HEK293T (cell line): ENCODE measurements around the gene NUMB.

Source experiments
- CTCF ChIA-PET: fragments of 350-600 bp; formaldehyde crosslinking; extraction: SDS; loops from one replicate; lab custom pipeline; 2021; ENCODE audit warnings: antibody characterized with exemption, inconsistent platforms; lab: Yijun Ruan, JAX
- POLR2A ChIA-PET: fragments of 350-600 bp; formaldehyde crosslinking; extraction: SDS; loops from one replicate; lab custom pipeline; 2020; ENCODE audit warnings: antibody characterized with exemption, inconsistent platforms; lab: Yijun Ruan, JAX
- DNase-seq: peaks from one replicate; pipeline ENCODE4 v3.0.0; 2012; ENCODE audit warnings: mixed read lengths; ENCODE audit errors: extremely low spot score
- ARNT ChIP-seq: fragments of 450-650 bp; IDR thresholded peaks from 2 replicates; pipeline ENCODE4 v1.6.1; 2017; ENCODE audit warnings: mild to moderate bottlenecking
- BHLHE40 ChIP-seq: fragments of 450-650 bp; IDR thresholded peaks from 2 replicates; pipeline ENCODE4 v1.6.1; 2016; ENCODE audit warnings: mild to moderate bottlenecking, moderate library complexity, borderline replicate concordance
- CTBP1 ChIP-seq: fragments of 450-650 bp; IDR thresholded peaks from 2 replicates; pipeline ENCODE4 v1.6.1; 2016; ENCODE audit warnings: borderline replicate concordance
- ELF4 ChIP-seq: fragments of 450-650 bp; IDR thresholded peaks from 2 replicates; pipeline ENCODE4 v1.6.1; 2017; ENCODE audit warnings: antibody characterized with exemption
- FOXA1 ChIP-seq: fragments of 450-650 bp; IDR thresholded peaks from 2 replicates; pipeline ENCODE4 v1.6.1; 2016; ENCODE audit warnings: mild to moderate bottlenecking
- FOXK2 ChIP-seq: fragments of 450-650 bp; IDR thresholded peaks from 2 replicates; pipeline ENCODE4 v1.6.1; 2016; ENCODE audit warnings: mild to moderate bottlenecking
- FOXM1 ChIP-seq: fragments of 450-650 bp; IDR thresholded peaks from 2 replicates; pipeline ENCODE4 v1.6.1; 2017; ENCODE audit warnings: mild to moderate bottlenecking, borderline replicate concordance
- HDGF ChIP-seq: fragments of 450-650 bp; IDR thresholded peaks from 2 replicates; pipeline ENCODE4 v1.6.1; 2017; ENCODE audit warnings: antibody characterized with exemption, borderline replicate concordance
- L3MBTL2 ChIP-seq: fragments of 450-650 bp; conservative IDR thresholded peaks from 2 replicates; pipeline ENCODE4 v1.6.1; 2016; ENCODE audit warnings: mild to moderate bottlenecking
- LEF1 ChIP-seq: fragments of 450-650 bp; IDR thresholded peaks from 2 replicates; pipeline ENCODE4 v1.6.1; 2017; ENCODE audit warnings: mild to moderate bottlenecking, borderline replicate concordance
- NFRKB ChIP-seq: fragments of 450-650 bp; IDR thresholded peaks from 2 replicates; pipeline ENCODE4 v1.6.1; 2016; ENCODE audit warnings: mild to moderate bottlenecking, moderate library complexity
- SP1 ChIP-seq: fragments of 450-650 bp; IDR thresholded peaks from 2 replicates; pipeline ENCODE4 v1.6.1; 2017
- SUZ12 ChIP-seq: fragments of 450-650 bp; IDR thresholded peaks from 2 replicates; pipeline ENCODE4 v1.6.1; 2016; ENCODE audit warnings: mild to moderate bottlenecking
- TARDBP ChIP-seq: fragments of 450-650 bp; IDR thresholded peaks from 2 replicates; pipeline ENCODE4 v1.6.1; 2016
- ZNF384 ChIP-seq: fragments of 450-650 bp; IDR thresholded peaks from 2 replicates; pipeline ENCODE4 v1.6.1; 2016
- TF ChIP-seq, protein P1 (sequence below): fragments of 450-650 bp; IDR thresholded peaks from 2 replicates; pipeline ENCODE4 v1.6.1; 2016

Gene NUMB

DNA sequence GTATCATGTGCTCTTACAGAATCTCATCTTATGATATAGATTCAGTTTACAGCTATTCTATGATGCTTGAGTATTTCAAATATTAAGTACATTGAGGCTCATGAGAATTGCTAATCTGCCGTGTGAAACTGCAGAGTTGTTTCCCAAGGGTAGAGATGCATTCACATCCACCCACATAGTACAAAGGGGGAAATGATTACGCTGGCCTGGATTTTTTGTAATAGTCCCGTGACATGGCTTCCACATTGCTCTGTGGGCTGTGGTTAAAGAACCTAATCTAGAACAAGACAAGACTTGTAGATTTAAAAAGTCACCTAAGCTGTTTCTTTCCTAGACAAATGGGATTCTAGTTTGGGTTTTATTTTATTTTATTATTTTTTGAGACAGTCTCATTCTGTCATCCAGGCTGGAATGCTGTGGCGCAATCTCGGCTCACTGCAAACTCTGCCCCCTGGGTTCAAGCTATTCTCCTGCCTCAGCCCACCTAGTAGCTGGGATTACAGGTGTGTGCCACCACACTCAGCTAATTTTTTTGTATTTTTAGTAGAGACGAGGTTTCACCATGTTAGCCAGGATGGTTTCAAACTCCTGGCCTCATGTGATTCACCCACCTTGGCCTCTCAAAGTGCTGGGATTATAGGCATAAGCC is 19.4 kb upstream of the NUMB start:
- ChIA-PET POLR2A (no interaction called here), CTCF (no interaction called here)
- TF ChIP-seq FOXA1 (no peak), FOXM1 (no peak), SP1 (no peak), ZNF384 (no peak), CTBP1 (no peak), NFRKB (no peak), TARDBP (no peak), SUZ12 (no peak), LEF1 (no peak), FOXK2 (no peak), ARNT (no peak), HDGF (no peak), ELF4 (no peak), L3MBTL2 (no peak), BHLHE40 (no peak)
- TF ChIP-seq, protein P1, sequence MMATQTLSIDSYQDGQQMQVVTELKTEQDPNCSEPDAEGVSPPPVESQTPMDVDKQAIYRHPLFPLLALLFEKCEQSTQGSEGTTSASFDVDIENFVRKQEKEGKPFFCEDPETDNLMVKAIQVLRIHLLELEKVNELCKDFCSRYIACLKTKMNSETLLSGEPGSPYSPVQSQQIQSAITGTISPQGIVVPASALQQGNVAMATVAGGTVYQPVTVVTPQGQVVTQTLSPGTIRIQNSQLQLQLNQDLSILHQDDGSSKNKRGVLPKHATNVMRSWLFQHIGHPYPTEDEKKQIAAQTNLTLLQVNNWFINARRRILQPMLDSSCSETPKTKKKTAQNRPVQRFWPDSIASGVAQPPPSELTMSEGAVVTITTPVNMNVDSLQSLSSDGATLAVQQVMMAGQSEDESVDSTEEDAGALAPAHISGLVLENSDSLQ, result no peak
- DNase-seq, result no peak

DNA sequence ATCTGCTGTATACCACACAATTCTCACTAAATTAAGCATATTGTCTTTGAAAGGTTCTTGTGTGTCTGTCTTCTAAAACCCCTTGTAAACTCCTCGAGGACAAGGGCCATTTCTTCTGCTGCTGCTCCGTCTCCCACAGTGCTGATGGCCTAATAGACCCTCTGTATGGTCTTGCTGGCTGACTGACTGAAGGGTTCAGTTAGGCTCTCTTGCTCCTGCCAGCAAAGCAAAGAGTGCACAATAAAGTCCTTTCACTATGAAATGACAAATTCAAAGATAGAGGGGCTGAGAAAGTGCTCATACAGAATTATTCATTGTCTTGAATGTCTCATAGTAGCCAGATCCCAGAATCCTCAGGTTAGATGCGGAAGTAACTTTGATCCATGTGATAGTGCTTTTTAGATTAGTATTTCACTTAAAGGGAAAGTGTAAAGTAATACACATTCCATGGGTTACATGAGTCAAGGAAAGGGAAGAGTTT is 18.1 kb upstream of the NUMB start:
- ChIA-PET CTCF (interaction anchor here (0.6 kb wide), 1 partner anchor 567 kb away, joined by 3 read pairs; no protein-coding TSS in a partner anchor), POLR2A (interaction anchor here (0.6 to 1.3 kb wide), 3 partner anchors 15 to 340 kb away, joined by 3 to 5 read pairs (median 3); partner anchors contain the start of genes NUMB and PSEN1)
- TF ChIP-seq SP1, result no peak
- TF ChIP-seq HDGF, result no peak
- TF ChIP-seq FOXA1, result no peak
- TF ChIP-seq ZNF384, result no peak
- TF ChIP-seq FOXM1, result no peak
- TF ChIP-seq BHLHE40, result no peak
- TF ChIP-seq L3MBTL2, result no peak
- no peak for TF ChIP-seq SUZ12
- TF ChIP-seq LEF1, result no peak
- TF ChIP-seq FOXK2, result no peak
- no peak for TF ChIP-seq ELF4
- TF ChIP-seq NFRKB, result no peak
- TF ChIP-seq, protein P1, result no peak
- no peak for TF ChIP-seq ARNT
- no peak for TF ChIP-seq TARDBP
- no peak for TF ChIP-seq CTBP1
- DNase-seq, result no peak

DNA sequence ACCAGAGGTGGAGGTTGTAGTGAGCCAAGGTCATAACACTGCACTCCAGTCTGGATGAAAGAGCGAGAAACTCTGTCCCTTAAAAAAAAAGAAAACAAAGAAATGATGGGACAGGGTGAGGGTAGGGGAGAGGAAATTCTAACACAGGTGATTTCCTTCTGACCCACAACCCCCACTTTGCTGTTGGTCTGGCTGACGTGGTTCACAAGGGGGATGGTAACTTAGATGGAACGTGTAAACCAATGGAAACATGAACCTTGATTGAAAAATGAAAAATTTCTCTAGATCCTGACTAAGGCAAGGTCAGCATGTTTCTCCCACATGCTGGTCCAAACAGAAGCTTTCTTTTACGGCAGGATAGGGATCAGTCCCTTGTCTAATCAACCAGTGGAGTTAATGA is 16.6 kb upstream of the NUMB start:
- ChIA-PET POLR2A (interaction anchor here (1.3 kb wide), 1 partner anchor 16 kb away, joined by 5 read pairs; the partner anchor contains the start of gene NUMB), CTCF (no interaction called here)
- DNase-seq, result no peak

DNA sequence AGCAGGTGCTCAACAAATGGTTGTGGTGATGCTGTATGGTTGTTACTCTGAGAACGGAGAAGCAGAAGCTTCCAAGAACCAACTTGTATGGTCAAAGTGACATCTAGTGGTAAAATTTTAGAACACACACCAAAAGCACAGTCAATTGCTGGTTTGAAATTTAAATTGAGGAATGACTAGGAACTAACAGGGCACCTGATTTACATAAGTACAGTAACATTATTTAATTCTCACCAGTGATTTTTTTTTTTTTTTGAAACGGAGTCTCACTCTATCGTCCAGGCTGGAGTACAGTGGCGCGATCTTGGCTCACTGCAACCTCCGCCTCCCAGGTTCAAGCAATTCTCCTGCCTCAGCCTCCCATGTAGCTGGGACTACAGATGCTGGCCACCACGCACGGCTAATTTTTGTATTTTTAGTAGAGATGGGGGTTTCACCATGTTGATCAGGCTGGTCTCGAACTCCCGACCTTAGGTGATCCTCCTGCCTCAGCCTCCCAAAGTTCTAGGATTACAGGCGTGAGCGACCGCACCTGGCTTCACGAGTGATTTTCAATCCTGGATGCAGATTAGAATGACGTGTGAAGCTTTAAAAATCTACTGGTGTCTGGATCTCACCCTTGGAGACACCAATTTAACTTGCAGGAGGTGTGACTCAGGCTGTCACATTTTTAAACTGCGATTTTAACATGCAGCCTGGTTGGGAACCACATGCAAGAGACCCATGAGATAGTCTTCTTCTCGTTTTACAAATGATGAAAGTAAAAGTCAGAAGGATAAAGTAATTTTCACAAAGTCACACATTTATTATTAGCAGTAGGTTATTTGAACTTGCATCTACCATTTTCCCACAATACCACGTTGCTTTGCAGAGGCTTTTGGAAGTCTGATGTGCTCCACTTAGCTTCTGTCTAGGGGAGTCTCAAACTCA is 14.1 kb upstream of the NUMB start:
- POLR2A ChIA-PET, result interaction anchor here (0.6 to 2.7 kb wide), 5 partner anchors 9 to 177 kb away, joined by 3 to 9 read pairs (median 4); partner anchors contain the start of genes NUMB and RIOX1
- DNase-seq, result peak; percentile 63
- CTCF ChIA-PET, result interaction anchor here (0.7 to 3.5 kb wide), 9 partner anchors 10 to 942 kb away, joined by 3 to 38 read pairs (median 5); no protein-coding TSS in a partner anchor
- TF ChIP-seq SP1, result no peak
- no peak for TF ChIP-seq ZNF384
- TF ChIP-seq HDGF, result no peak
- TF ChIP-seq FOXM1, result no peak
- TF ChIP-seq ELF4, result no peak
- TF ChIP-seq L3MBTL2, result no peak

More for the DNA sequence above, 16.6 kb upstream of the NUMB start:
- TF ChIP-seq FOXA1, result no peak
- TF ChIP-seq HDGF, result no peak
- no peak for TF ChIP-seq ELF4
- TF ChIP-seq BHLHE40, result no peak
- TF ChIP-seq CTBP1, result no peak

DNA sequence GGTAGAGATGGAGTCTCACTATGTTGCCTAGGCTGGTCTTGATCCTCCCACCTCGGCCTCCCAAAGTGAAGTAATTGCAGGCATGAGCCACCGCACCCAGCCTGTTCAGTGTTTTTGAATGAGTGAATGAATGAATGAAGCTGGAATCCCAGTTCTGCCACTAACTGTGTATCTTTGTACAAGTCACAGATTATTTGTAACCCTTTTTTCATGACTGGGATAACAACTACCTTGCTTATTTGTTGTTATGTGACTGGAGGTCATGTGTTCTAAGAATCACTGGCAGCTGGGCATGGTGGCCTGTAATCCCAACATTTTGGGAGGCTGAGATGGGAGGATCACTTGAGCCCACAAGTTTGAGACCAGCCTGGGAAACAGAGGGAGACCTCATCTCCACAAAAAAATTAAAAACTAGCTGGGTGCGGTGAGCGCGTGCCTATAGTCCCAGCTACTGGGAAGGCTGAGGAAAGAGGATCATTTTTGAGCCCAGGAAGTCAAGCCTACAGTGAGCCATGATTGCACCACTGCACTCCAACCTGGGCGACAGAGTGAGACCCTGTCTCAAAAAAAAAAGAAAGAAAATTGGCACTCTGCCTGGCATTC is 13.3 kb upstream of the NUMB start:
- TF ChIP-seq TARDBP (no peak), ZNF384 (peak; percentile 43; the same call in 1 of the 2 replicates), BHLHE40 (no peak), FOXK2 (no peak)
- TF ChIP-seq, protein P1, result no peak
- CTCF ChIA-PET, result interaction anchor here (0.6 to 3.5 kb wide), 12 partner anchors 9 to 941 kb away, joined by 3 to 38 read pairs (median 5); no protein-coding TSS in a partner anchor
- DNase-seq, result no peak
- POLR2A ChIA-PET, result interaction anchor here (0.6 to 2.7 kb wide), 4 partner anchors 8 to 177 kb away, joined by 3 to 9 read pairs (median 4); partner anchors contain the start of gene RIOX1
